ENCODE measurements around the gene FKRP.

Gene FKRP

DNA sequence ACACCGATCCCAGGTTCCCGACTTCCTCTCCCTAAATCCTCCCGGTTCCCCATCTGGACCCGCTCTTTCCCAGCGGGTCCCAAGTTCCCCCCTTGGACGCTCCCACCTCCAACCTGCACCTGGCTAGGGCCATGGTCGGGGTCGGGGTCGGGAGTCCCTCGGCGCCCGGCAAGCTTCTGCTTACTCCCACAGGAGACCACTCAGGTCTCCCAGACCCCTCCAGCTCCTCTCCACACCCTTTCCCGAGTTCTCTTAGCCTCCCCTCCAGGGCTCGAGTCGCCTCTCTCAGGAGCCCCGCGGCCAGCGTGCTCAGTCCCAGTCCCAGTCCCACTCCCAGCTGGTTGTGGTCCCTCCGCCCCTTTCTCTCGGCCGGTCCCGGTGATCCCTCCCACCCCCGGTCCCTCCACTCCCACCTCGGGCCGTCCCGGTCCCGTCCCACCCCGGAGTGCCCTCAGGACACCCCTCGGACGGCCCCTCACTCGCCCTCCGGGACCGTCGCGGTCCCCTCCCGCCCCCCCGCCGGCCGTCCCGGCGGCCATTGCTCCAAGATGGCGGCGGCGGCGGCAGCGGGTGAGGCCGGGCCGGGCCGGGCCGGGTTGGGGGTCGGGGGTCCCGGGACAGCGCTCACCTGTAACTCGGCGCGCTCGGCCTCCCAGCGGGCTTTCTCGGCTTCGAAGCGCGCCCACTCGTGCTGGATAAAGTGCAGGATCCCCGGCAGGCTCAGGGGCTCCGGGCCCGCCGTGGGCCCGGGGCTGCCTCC lies at the start of gene FKRP:
TSS of gene FKRP (plus strand) at position 537 of the 760 bp plus-strand sequence. CDS start 9,394 bp downstream, outside the sequence.
- Histone ChIP-seq H3K27me3 (replicated peaks; ENCODE audit: insufficient read depth, low read length) (no peaks in the 10 kb centered on the region), H3K27ac (ENCODE audit: low read length) (peak within 1 kb of the TSS; percentile 56; the same call in 1 of the 2 replicates), H3K9ac (ENCODE audit: low read length) (peak within 1 kb of the TSS; percentile 97), H3K79me2 (ENCODE audit: low read length) (peaks cover 62% of the 10 kb centered on the region), H3K4me3 (ENCODE audit: low read length) (peak within 1 kb of the TSS; percentile 97), H3K4me2 (ENCODE audit: low read depth, low read length) (peak within 1 kb of the TSS; percentile 96), H3F3A (ENCODE audit: insufficient read depth, low read length) (no peaks in the 10 kb centered on the region), H3K9me2 (replicated peaks; ENCODE audit: insufficient read depth, low read length) (no peaks in the 10 kb centered on the region), H4K20me1 (ENCODE audit: insufficient read depth, low read length) (peaks cover 26% of the 10 kb centered on the region), H3K36me3 (replicated peaks; ENCODE audit: insufficient read depth, low read length) (no peaks in the 10 kb centered on the region), H3K4me1 (ENCODE audit: low read length) (peaks cover 14% of the 10 kb centered on the region), H3K9me3 (replicated peaks; ENCODE audit: insufficient read depth, low read length) (no peaks in the 10 kb centered on the region), H2AFZ (ENCODE audit: low read length) (peak within 1 kb of the TSS; percentile 92)
- no peak for TF ChIP-seq EZH2 (optimal IDR thresholded peaks at IDR 0.05; ENCODE audit: low read depth, low read length)
- no peak for TF ChIP-seq CTCF (IDR thresholded peaks at IDR 0.05; ENCODE audit: low read length)
- TF ChIP-seq EZH2phosphoT487 (IDR thresholded peaks at IDR 0.05; ENCODE audit: low read length) = no peak
- no peak for DNase-seq

- Histone ChIP-seq H3K79me2 (ENCODE audit: low read length) (peaks cover 63% of the 10 kb centered on the region), H3K36me3 (replicated peaks; ENCODE audit: insufficient read depth, low read length) (peaks cover 34% of the 10 kb centered on the region), H3K9me3 (replicated peaks; ENCODE audit: insufficient read depth, low read length) (no peaks in the 10 kb centered on the region), H3K27me3 (replicated peaks; ENCODE audit: insufficient read depth, low read length) (no peaks in the 10 kb centered on the region), H3K4me2 (ENCODE audit: low read depth, low read length) (no peak overlapping the region), H3K4me1 (ENCODE audit: low read length) (no peaks in the 10 kb centered on the region), H3K9me2 (replicated peaks; ENCODE audit: insufficient read depth, low read length) (no peaks in the 10 kb centered on the region), H3K27ac (ENCODE audit: low read length) (no peak overlapping the region), H3K9ac (ENCODE audit: low read length) (no peak overlapping the region), H3F3A (ENCODE audit: insufficient read depth, low read length) (peaks cover 2% of the 10 kb centered on the region; the same call in 1 of the 2 replicates), H4K20me1 (ENCODE audit: insufficient read depth, low read length) (no peaks in the 10 kb centered on the region), H2AFZ (ENCODE audit: low read length) (no peak overlapping the region), H3K4me3 (ENCODE audit: low read length) (no peak overlapping the region)
- TF ChIP-seq CTCF (IDR thresholded peaks at IDR 0.05; ENCODE audit: low read length) = no peak
- TF ChIP-seq EZH2 (optimal IDR thresholded peaks at IDR 0.05; ENCODE audit: low read depth, low read length) = no peak
- TF ChIP-seq EZH2phosphoT487 (IDR thresholded peaks at IDR 0.05; ENCODE audit: low read length) = no peak
- DNase-seq = no peak
These were observed 49.0 kb upstream of the FKRP start for GRCh38 chr19:46696866-46697203.

- TF ChIP-seq EZH2phosphoT487 (IDR thresholded peaks at IDR 0.05; ENCODE audit: low read length) = no peak
- TF ChIP-seq CTCF (IDR thresholded peaks at IDR 0.05; ENCODE audit: low read length) = no peak
- TF ChIP-seq EZH2 (optimal IDR thresholded peaks at IDR 0.05; ENCODE audit: low read depth, low read length) = no peak
- no peak for DNase-seq
- no peaks in the 10 kb centered on the region for H4K20me1 ChIP-seq (ENCODE audit: insufficient read depth, low read length)
- no peak overlapping the region for H3K27ac ChIP-seq (ENCODE audit: low read length)
- no peak overlapping the region for H3K9ac ChIP-seq (ENCODE audit: low read length)
- no peak overlapping the region for H2AFZ ChIP-seq (ENCODE audit: low read length)
- H3K27me3 ChIP-seq (replicated peaks; ENCODE audit: insufficient read depth, low read length) = no peaks in the 10 kb centered on the region
- H3K9me3 ChIP-seq (replicated peaks; ENCODE audit: insufficient read depth, low read length) = no peaks in the 10 kb centered on the region
- peaks cover 36% of the 10 kb centered on the region for H3K36me3 ChIP-seq (replicated peaks; ENCODE audit: insufficient read depth, low read length)
- H3K4me1 ChIP-seq (ENCODE audit: low read length) = no peaks in the 10 kb centered on the region
- no peak overlapping the region for H3K4me2 ChIP-seq (ENCODE audit: low read depth, low read length)
- no peaks in the 10 kb centered on the region for H3K9me2 ChIP-seq (replicated peaks; ENCODE audit: insufficient read depth, low read length)
- peaks cover 62% of the 10 kb centered on the region for H3K79me2 ChIP-seq (ENCODE audit: low read length)
- peaks cover 2% of the 10 kb centered on the region; the same call in 1 of the 2 replicates for H3F3A ChIP-seq (ENCODE audit: insufficient read depth, low read length)
- H3K4me3 ChIP-seq (ENCODE audit: low read length) = no peak overlapping the region
These were observed 48.5 kb upstream of the FKRP start for GRCh38 chr19:46697204-46697960.

Data from MM.1S (cell line).